C1 segment of cervical spinal cord (tissue), 14 donors: ENCODE data around the gene AQP9.

Experiments used
- DNase-seq, 14 donors: peaks; one replicate each; lab custom pipeline; 2025; lab: John Stamatoyannopoulos, UW

AQP9 gene

GRCh38 chr15:58139989-58140522 is 1.9 kb downstream of the AQP9 start:
- no peak for DNase-seq

- DNase-seq, result no peak
These were observed 3.7 kb downstream of the AQP9 start for GRCh38 chr15:58141894-58142293.

- no peak for DNase-seq
These were observed 4.8 kb downstream of the AQP9 start for GRCh38 chr15:58142827-58143461.

- DNase-seq, result no peak
These were observed 7.4 kb downstream of the AQP9 start for GRCh38 chr15:58145606-58146005.

GRCh38 chr15:58146211-58146610 is 8.0 kb downstream of the AQP9 start:
- no peak for DNase-seq

GRCh38 chr15:58146749-58147148 is 8.6 kb downstream of the AQP9 start:
- peak in 3 of 14 donors; percentile 4 to 19 (median 10) for DNase-seq

GRCh38 chr15:58147171-58147611 is 9.0 kb downstream of the AQP9 start:
- DNase-seq, result no peak

GRCh38 chr15:58148120-58148519 is 9.9 kb downstream of the AQP9 start:
- no peak for DNase-seq

- no peak for DNase-seq
These were observed 10.7 kb downstream of the AQP9 start for GRCh38 chr15:58148633-58149445.

GRCh38 chr15:58154769-58155168 is 16.6 kb downstream of the AQP9 start:
- DNase-seq, result no peak

- no peak for DNase-seq
These were observed 21.7 kb downstream of the AQP9 start for GRCh38 chr15:58159827-58160386.

- no peak for DNase-seq
These were observed 23.3 kb downstream of the AQP9 start for GRCh38 chr15:58161436-58161930.

- no peak for DNase-seq
These were observed 25.8 kb downstream of the AQP9 start for GRCh38 chr15:58163985-58164384.

- no peak for DNase-seq
These were observed 26.7 kb downstream of the AQP9 start for GRCh38 chr15:58164926-58165325.

- no peak for DNase-seq
These were observed 27.5 kb downstream of the AQP9 start for GRCh38 chr15:58165661-58166060.

GRCh38 chr15:58167095-58167691 is 29.0 kb downstream of the AQP9 start:
- no peak for DNase-seq

GRCh38 chr15:58169934-58170333 is 31.8 kb downstream of the AQP9 start:
- no peak for DNase-seq

GRCh38 chr15:58171476-58172061 is 33.4 kb downstream of the AQP9 start:
- no peak for DNase-seq

GRCh38 chr15:58174709-58175108 is 36.5 kb downstream of the AQP9 start:
- no peak for DNase-seq

- no peak for DNase-seq
These were observed 37.8 kb downstream of the AQP9 start for GRCh38 chr15:58175955-58176354.

GRCh38 chr15:58178668-58179067 is 40.5 kb downstream of the AQP9 start:
- no peak for DNase-seq

- no peak for DNase-seq
These were observed 41.0 kb downstream of the AQP9 start for GRCh38 chr15:58179206-58179605.
